ENCODE measurements around the gene HBB.
"Not testable (repeated sequence)": the region's sequence is repeated elsewhere in the genome, so short reads cannot be mapped to it uniquely, and the experiment has no call there.

Gene HBB

DNA sequence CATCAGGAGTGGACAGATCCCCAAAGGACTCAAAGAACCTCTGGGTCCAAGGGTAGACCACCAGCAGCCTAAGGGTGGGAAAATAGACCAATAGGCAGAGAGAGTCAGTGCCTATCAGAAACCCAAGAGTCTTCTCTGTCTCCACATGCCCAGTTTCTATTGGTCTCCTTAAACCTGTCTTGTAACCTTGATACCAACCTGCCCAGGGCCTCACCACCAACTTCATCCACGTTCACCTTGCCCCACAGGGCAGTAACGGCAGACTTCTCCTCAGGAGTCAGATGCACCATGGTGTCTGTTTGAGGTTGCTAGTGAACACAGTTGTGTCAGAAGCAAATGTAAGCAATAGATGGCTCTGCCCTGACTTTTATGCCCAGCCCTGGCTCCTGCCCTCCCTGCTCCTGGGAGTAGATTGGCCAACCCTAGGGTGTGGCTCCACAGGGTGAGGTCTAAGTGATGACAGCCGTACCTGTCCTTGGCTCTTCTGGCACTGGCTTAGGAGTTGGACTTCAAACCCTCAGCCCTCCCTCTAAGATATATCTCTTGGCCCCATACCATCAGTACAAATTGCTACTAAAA is at the start of gene HBB:
TSS of gene HBB (minus strand) at position 340 of the 579 bp plus-strand sequence. CDS start at position 290, 50 bp downstream.
- H3K27ac Mint-ChIP-seq = no peak within 1 kb of the TSS
- H3K27me3 Mint-ChIP-seq = peaks cover 5% of the 10 kb centered on the region
- H3K4me1 Mint-ChIP-seq (ENCODE audit: low read depth) = no peaks in the 10 kb centered on the region
- no peaks in the 10 kb centered on the region for H3K9me3 Mint-ChIP-seq
- no peaks in the 10 kb centered on the region for H3K36me3 Mint-ChIP-seq (ENCODE audit: low read depth)
- no peak within 1 kb of the TSS for H3K4me3 Mint-ChIP-seq

DNA sequence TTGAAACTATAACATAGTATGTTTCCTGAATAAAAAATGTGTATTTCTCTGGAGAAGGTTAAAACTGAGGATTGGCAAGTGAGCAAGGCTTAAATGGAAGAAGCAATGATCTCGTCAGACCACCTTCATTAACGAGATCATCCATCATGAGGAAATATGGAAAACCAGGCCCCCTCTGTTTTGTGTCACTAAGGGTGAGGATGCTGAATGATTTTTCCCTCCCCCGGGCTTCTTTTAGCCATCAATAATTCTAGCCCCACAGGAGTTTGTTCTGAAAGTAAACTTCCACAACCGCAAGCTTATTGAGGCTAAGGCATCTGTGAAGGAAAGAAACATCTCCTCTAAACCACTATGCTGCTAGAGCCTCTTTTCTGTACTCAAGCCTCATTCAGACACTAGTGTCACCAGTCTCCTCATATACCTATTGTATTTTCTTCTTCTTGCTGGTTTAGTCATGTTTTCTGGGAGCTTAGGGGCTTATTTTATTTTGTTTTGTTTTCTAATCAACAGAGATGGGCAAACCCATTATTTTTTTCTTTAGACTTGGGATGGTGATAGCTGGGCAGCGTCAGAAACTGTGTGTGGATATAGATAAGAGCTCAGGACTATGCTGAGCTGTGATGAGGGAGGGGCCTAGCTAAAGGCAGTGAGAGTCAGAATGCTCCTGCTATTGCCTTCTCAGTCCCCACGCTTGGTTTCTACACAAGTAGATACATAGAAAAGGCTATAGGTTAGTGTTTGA is 48.7 kb upstream of the HBB start:
- Mint-ChIP-seq H3K9me3 (no peaks in the 10 kb centered on the region), H3K27me3 (peaks cover under 1% of the 10 kb centered on the region), H3K36me3 (ENCODE audit: low read depth) (no peaks in the 10 kb centered on the region), H3K4me1 (ENCODE audit: low read depth) (no peaks in the 10 kb centered on the region), H3K4me3 (no peak overlapping the region), H3K27ac (no peak overlapping the region)

DNA sequence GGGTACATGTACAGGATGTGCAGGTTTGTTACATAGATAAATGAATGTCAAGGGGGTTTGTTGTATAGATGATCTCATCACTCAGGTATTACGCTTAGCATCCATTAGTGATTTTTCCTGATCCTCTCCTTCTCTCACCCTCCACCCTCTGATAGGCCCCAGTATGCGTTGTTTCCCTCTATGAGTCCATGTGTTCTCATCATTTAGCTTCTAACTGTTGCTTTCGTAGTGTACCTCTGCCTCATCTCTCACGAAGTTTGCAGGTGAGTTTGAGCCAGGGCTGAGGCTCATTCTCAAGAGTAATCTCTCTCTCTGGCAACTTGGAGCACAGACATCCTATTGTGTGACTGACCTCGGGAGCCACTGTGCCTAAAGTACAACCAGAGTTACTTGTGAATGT is 47.5 kb upstream of the HBB start:
- no peak overlapping the region for H3K4me3 Mint-ChIP-seq
- H3K9me3 Mint-ChIP-seq = no peaks in the 10 kb centered on the region
- no peaks in the 10 kb centered on the region for H3K4me1 Mint-ChIP-seq (ENCODE audit: low read depth)
- no peaks in the 10 kb centered on the region for H3K27me3 Mint-ChIP-seq
- no peak overlapping the region for H3K27ac Mint-ChIP-seq
- H3K36me3 Mint-ChIP-seq (ENCODE audit: low read depth) = no peaks in the 10 kb centered on the region

DNA sequence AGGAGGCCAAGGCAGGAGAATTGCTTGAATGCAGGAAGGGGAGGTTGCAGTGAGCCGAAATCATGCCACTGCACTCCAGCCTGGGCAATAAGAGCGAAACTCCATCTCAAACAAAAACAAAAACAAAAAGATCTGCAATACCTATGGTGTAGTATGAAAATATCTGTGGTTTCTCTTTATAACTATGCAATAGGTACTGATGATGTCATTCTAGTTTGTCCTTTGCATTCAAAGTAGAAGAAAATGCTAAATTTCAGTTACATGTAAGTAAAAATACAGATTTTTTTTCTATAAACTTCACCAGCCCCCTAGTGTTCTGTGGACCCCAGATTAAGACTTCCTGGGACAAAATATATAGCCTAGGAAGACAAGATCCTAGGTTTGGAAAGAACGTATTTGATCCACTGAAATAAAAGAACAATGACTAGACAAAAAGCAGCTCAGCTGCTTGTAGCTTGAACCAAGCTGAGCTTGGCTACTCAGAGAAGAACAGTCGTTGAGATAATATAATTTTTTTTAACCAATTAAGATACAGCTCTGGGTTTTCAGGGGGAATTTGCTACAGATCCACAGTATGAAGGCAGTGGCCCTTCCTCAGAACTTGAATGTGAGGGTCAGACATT is 45.6 kb upstream of the HBB start:
- Mint-ChIP-seq H3K4me3 (no peak overlapping the region), H3K36me3 (ENCODE audit: low read depth) (no peaks in the 10 kb centered on the region), H3K27me3 (no peaks in the 10 kb centered on the region), H3K4me1 (ENCODE audit: low read depth) (no peaks in the 10 kb centered on the region), H3K27ac (no peak overlapping the region), H3K9me3 (no peaks in the 10 kb centered on the region)

DNA sequence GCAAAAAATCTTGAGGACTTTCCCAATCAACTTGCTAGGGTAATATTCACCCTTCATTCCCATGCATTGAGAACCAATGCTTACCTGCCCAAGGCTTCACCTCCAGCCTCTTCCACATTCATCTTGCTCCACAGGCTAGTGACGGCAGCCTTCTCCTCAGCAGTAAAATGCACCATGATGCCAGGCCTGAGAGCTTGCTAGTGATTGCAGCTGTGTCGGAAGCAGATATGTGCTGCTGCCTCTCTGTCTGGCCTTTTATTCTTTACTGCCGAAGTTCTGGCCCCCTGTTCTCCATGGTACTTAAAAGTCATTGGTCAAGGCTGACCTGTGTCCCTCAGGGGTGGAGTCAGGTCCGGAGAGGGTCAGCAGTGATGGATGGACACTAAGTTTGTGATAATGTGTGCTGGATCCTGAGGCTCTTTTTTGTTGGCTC is 42.9 kb upstream of the HBB start, which contains the start of gene HBE1:
TSS of gene HBE1 (minus strand) at position 231 of the 433 bp plus-strand sequence. CDS start at position 176, 55 bp downstream.
- Mint-ChIP-seq H3K27ac (no peak within 1 kb of the TSS), H3K9me3 (no peaks in the 10 kb centered on the region), H3K4me1 (ENCODE audit: low read depth) (no peaks in the 10 kb centered on the region), H3K36me3 (ENCODE audit: low read depth) (no peaks in the 10 kb centered on the region), H3K4me3 (no peak within 1 kb of the TSS), H3K27me3 (peaks cover 4% of the 10 kb centered on the region)

DNA sequence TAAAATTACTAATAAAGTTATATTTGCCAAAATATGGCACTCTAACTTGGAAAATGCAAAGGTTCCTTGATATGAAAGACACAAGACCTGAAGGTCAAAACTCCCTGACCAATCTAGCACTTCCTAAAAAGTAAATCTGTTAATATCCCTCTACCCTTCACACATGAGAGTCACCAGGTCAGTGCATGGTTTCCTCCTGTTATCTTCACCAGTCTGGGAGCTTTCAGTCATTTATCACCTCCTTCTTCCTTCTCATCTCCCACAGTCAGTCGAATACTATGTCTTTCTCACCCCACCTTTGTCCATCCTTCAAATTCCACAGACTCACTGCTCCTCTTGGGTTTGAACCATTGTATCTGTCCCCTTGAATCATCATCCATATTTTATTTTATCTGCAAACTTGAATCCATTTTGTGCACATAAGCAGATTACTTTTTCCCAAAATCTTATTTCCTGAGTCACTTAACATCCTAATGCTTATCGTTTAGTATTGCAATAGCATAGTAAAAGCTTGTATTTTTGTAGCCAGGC is 40.2 kb upstream of the HBB start:
- Mint-ChIP-seq H3K4me1 (ENCODE audit: low read depth) (no peaks in the 10 kb centered on the region), H3K27ac (no peak overlapping the region), H3K27me3 (peaks cover 4% of the 10 kb centered on the region), H3K36me3 (ENCODE audit: low read depth) (no peaks in the 10 kb centered on the region), H3K4me3 (no peak overlapping the region), H3K9me3 (no peaks in the 10 kb centered on the region)

DNA sequence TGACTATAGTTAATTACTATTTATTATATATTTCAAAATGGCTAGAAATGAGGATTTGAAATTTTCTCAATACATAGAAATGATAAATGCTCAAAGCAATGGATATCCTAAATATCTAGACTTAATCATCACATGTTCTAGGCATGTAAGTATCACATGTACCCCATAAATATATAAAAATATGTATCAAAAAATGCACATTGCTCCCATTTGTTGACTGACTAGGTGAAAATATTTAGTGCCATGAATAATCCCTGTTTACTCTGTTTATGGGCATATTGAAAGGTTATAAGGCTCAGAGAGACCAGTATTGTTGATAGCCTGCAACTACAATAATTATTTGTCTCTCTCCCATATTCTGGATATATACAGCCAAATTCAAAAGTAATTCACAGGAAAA is 39.7 kb upstream of the HBB start:
- Mint-ChIP-seq H3K4me1 (ENCODE audit: low read depth) (no peaks in the 10 kb centered on the region), H3K27me3 (peaks cover 4% of the 10 kb centered on the region), H3K36me3 (ENCODE audit: low read depth) (no peaks in the 10 kb centered on the region), H3K4me3 (no peak overlapping the region), H3K27ac (no peak overlapping the region), H3K9me3 (no peaks in the 10 kb centered on the region)

DNA sequence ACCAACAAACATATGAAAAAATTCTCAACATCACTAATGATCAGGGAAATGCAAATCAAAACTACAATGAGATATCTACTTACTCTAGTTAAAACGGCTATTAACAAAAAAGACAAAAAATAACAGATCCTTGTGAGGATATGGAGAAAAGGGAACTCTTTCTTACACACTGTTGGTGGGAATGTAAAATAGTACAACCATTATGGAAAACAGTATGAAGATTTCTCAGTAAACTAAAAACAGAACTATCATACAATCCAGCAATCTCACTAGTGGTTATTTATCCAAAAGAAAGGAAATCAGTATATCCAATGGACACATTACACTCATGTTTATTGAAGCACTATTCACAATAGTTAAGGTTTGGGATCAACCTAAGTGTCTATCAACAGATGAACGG is 39.0 kb upstream of the HBB start:
- H3K4me1 Mint-ChIP-seq (ENCODE audit: low read depth) = no peaks in the 10 kb centered on the region
- H3K27ac Mint-ChIP-seq = no peak overlapping the region

DNA sequence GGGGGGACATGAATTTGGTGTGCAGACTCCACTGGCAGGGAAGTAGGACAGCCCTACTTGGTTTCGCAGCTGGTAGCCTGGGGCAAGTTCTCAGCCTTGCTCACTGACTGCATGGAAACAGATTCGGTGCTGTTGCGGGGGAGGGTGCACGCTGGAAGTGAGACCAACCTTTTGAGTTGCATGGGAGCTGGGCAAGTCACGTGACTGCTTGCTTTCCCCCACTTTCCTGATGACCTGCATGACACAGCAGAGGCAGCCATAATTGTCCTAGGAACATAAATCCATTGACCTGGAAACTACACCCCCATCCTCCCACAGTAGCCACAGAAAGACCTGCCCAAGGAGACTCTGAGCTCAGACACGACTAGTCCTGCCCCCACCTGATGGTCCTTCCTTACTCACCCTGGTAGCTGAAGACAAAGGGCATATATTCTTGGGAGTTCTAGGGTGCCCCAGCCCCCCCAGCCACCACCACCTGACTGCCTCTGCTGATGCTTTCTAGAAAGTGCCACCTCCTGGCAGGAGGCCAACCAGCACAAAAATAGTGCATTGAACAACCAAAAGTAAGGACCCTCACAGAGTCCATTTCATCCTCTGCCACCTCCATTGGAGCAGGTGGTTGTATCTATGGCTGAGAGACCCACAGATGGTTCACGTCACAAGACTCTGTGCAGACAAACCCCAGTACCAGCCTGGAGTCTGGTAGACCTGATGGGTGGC is 31.8 kb upstream of the HBB start:
- Mint-ChIP-seq H3K4me3 (no peak overlapping the region), H3K4me1 (ENCODE audit: low read depth) (no peaks in the 10 kb centered on the region), H3K27me3 (peaks cover 6% of the 10 kb centered on the region), H3K27ac (no peak overlapping the region), H3K36me3 (ENCODE audit: low read depth) (no peaks in the 10 kb centered on the region), H3K9me3 (peaks cover 16% of the 10 kb centered on the region)

More for the DNA sequence above, 39.0 kb upstream of the HBB start:
- no peaks in the 10 kb centered on the region for H3K9me3 Mint-ChIP-seq
- no peaks in the 10 kb centered on the region for H3K36me3 Mint-ChIP-seq (ENCODE audit: low read depth)
- H3K27me3 Mint-ChIP-seq = peaks cover 4% of the 10 kb centered on the region
- no peak overlapping the region for H3K4me3 Mint-ChIP-seq

DNA sequence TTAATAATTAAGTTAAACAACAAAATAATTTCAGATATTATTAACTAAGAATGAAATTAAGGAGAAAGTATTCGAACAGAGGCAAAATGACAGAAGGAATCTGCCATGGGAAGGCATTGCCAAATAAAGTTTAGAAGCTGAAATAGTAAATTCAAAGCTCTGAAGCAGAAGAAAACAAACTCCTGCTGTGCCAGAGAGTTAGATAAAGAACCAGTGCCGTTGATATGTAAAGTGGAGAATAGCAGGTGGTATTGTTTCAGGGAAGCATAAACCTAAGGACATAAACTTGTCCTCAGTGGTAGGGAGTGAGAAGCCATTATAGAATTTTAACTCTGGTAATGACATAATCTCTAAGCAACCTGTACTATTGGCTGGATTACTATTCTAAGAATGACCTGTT is 30.4 kb upstream of the HBB start:
- H3K36me3 Mint-ChIP-seq (ENCODE audit: low read depth) = no peaks in the 10 kb centered on the region
- peaks cover 16% of the 10 kb centered on the region for H3K9me3 Mint-ChIP-seq
- H3K27me3 Mint-ChIP-seq = peaks cover 6% of the 10 kb centered on the region
- H3K27ac Mint-ChIP-seq = no peak overlapping the region
- H3K4me1 Mint-ChIP-seq (ENCODE audit: low read depth) = no peaks in the 10 kb centered on the region
- no peak overlapping the region for H3K4me3 Mint-ChIP-seq

DNA sequence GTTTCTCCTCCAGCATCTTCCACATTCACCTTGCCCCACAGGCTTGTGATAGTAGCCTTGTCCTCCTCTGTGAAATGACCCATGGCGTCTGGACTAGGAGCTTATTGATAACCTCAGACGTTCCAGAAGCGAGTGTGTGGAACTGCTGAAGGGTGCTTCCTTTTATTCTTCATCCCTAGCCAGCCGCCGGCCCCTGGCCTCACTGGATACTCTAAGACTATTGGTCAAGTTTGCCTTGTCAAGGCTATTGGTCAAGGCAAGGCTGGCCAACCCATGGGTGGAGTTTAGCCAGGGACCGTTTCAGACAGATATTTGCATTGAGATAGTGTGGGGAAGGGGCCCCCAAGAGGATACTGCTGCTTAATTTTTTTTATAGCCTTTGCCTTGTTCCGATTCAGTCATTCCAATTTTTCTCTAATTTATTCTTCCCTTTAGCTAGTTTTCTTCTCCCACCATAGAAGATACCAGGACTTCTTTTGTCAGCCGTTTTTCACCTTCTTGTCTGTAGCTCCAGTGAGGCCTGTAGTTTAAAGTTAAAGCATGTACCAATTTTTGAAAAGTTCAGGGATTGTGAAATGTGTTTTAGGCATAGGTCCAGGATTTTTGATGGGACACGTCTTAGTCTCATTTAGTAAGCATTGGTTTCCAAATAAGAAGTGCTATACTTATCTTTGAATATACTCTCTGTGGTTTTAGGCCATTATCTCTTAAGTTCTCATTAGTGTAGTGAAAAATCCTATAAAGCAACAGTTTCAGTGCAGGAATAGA is 28.0 kb upstream of the HBB start, which contains the start of gene HBG2:
TSS of gene HBG2 (minus strand) at position 136 of the 768 bp plus-strand sequence. CDS start at position 83, 53 bp downstream.
- H3K36me3 Mint-ChIP-seq (ENCODE audit: low read depth); H3K27me3 Mint-ChIP-seq; H3K9me3 Mint-ChIP-seq; H3K4me1 Mint-ChIP-seq (ENCODE audit: low read depth); H3K4me3 Mint-ChIP-seq; H3K27ac Mint-ChIP-seq: not testable (repeated sequence)

DNA sequence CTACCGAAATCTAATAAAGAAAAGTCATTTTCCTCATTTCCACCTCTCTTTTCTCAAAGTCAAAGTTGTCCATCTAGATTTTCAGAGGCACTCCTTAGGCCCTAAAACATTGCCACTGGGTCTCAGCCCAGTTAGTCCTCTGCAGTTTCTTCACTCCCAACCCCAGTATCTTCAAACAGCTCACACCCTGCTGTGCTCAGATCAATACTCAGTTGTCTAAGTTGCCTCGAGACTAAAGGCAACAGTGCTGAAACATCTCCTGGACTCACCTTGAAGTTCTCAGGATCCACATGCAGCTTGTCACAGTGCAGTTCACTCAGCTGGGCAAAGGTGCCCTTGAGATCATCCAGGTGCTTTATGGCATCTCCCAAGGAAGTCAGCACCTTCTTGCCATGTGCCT is 27.2 kb upstream of the HBB start:
- H3K9me3 Mint-ChIP-seq; H3K27ac Mint-ChIP-seq; H3K36me3 Mint-ChIP-seq (ENCODE audit: low read depth); H3K4me1 Mint-ChIP-seq (ENCODE audit: low read depth); H3K27me3 Mint-ChIP-seq; H3K4me3 Mint-ChIP-seq: not testable (repeated sequence)

DNA sequence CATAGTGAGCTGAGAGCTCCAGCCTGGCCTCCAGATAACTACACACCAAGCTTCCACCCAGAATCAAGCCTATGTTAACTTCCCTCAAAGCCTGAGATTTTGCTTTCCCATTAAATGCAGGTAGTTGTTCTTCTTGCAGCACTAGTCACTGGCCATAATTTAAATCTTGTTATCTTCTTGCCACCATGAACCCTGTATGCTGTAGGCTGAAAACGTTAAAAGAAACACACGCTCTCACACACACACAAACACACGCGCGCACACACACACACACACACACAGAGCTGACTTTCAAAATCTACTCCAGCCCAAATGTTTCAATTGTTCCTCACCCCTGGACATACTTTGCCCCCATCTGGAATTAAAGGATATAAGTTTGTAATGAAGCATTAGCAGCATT is 26.6 kb upstream of the HBB start:
- H3K4me1 Mint-ChIP-seq (ENCODE audit: low read depth); H3K27ac Mint-ChIP-seq: not testable (repeated sequence)

DNA sequence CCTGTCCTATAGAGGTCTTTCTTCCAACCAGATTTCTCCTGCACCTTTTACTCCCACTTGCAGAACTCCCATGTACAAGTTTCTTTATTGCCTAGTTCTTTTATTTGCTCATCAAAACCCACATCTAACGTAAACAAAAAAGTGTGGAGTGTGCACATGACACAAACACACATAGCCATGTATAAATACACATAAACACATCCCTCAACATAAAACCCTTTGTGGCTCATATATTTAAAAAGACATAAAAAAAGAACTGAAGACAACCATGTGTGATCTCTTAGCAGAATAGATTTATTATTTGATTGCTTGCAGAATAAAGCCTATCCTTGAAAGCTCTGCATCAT is 26.0 kb upstream of the HBB start:
- no peak overlapping the region for H3K27ac Mint-ChIP-seq
- H3K4me1 Mint-ChIP-seq (ENCODE audit: low read depth) = no peaks in the 10 kb centered on the region

More for the DNA sequence above, 26.6 kb upstream of the HBB start:
- not testable (repeated sequence) for H3K36me3 Mint-ChIP-seq (ENCODE audit: low read depth); H3K27me3 Mint-ChIP-seq; H3K9me3 Mint-ChIP-seq; H3K4me3 Mint-ChIP-seq

More for the DNA sequence above, 26.0 kb upstream of the HBB start:
- Mint-ChIP-seq H3K27me3 (no peaks in the 10 kb centered on the region), H3K36me3 (ENCODE audit: low read depth) (no peaks in the 10 kb centered on the region), H3K9me3 (no peaks in the 10 kb centered on the region), H3K4me3 (no peak overlapping the region)

Measured in stimulated activated naive CD8-positive, alpha-beta T cell treated with anti-CD3 and anti-CD28 coated beads, Interleukin-15, Interleukin-2, amounts not matched to agents 100 ng/mL and 50 ng/mL, for 24 hours (primary cell).